ENCODE results near the gene KCNIP2.
A peak's percentile ranks its signal among the peaks of the same experiment; 100 is the strongest.
"Not testable (repeated sequence)": the region's sequence is repeated elsewhere in the genome, so short reads cannot be mapped to it uniquely, and the experiment has no call there.

Gene KCNIP2

GRCh38 chr10:101827919-101828600, 15.5 kb downstream of the KCNIP2 start:
- no peak for DNase-seq

GRCh38 chr10:101826852-101827434, 16.7 kb downstream of the KCNIP2 start:
- DNase-seq, result no peak

GRCh38 chr10:101824736-101825135, 18.9 kb downstream of the KCNIP2 start:
- DNase-seq, result no peak

GRCh38 chr10:101818872-101819633, 24.5 kb downstream of the KCNIP2 start:
- DNase-seq, result peak; percentile 65

GRCh38 chr10:101818119-101818871, 25.3 kb downstream of the KCNIP2 start, which contains the start of gene OGA:
OGA (minus strand) TSS chr10:101818444; CDS start chr10:101818022, 422 bp downstream.
- peak; percentile 99 for DNase-seq

- peak; percentile 15 for DNase-seq
Measured at GRCh38 chr10:101817337-101818118, 26.1 kb downstream of the KCNIP2 start.

GRCh38 chr10:101816913-101817336, 26.7 kb downstream of the KCNIP2 start:
- no peak for DNase-seq

- no peak for DNase-seq
Measured at GRCh38 chr10:101816376-101816775, 27.2 kb downstream of the KCNIP2 start.

- DNase-seq, result no peak
Measured at GRCh38 chr10:101814466-101815071, 29.0 kb downstream of the KCNIP2 start.

GRCh38 chr10:101812606-101813005, 31.0 kb downstream of the KCNIP2 start:
- no peak for DNase-seq

GRCh38 chr10:101807158-101807557, 36.4 kb downstream of the KCNIP2 start:
- no peak for DNase-seq

- no peak for DNase-seq
Measured at GRCh38 chr10:101803511-101803910, 40.1 kb downstream of the KCNIP2 start.

GRCh38 chr10:101797403-101798059, 46.1 kb downstream of the KCNIP2 start:
- no peak for DNase-seq

GRCh38 chr10:101793526-101793925, 50.1 kb downstream of the KCNIP2 start:
- no peak for DNase-seq

GRCh38 chr10:101789686-101790085, 53.9 kb downstream of the KCNIP2 start:
- no peak for DNase-seq

- not testable (repeated sequence) for DNase-seq
Measured at GRCh38 chr10:101789231-101789630, 54.4 kb downstream of the KCNIP2 start.

- no peak for DNase-seq
Measured at GRCh38 chr10:101785801-101786200, 57.8 kb downstream of the KCNIP2 start.

GRCh38 chr10:101784558-101784957, 59.0 kb downstream of the KCNIP2 start:
- no peak for DNase-seq

- no peak for DNase-seq
Measured at GRCh38 chr10:101783736-101784118, 59.9 kb downstream of the KCNIP2 start.

GRCh38 chr10:101782811-101783735, 60.5 kb downstream of the KCNIP2 start, which contains the start of gene NPM3:
NPM3 (minus strand) TSS chr10:101783446; CDS start chr10:101783390, 56 bp downstream.
- DNase-seq, result peak; percentile 76

Measured in NCI-H1436 (cell line).